ENCODE measurements around the gene CYTH3. TPM values are rescaled to one million over a fixed set of nuclear protein-coding genes. Genes with fewer than 3 reads are reported as not detected.

Gene CYTH3
- total RNA-seq, 1 donor from 2014 or later = 27.5 TPM

GRCh38 chr7:6146666-6147065, 125.8 kb downstream of the CYTH3 start:
- Histone ChIP-seq H3K9me3 (no peaks in the 10 kb centered on the region), H3K4me3 (no peak overlapping the region), H3K4me1 (no peaks in the 10 kb centered on the region), H3K27me3 (no peaks in the 10 kb centered on the region), H3K27ac (no peak overlapping the region), H3K36me3 (peaks cover 95% of the 10 kb centered on the region)
- DNase-seq = no peak
- intact Hi-C loops (cut with DNase I) = no loop called here
- no peak for ATAC-seq
- TF ChIP-seq CTCF (IDR thresholded peaks at IDR 0.05) = no peak

DNA sequence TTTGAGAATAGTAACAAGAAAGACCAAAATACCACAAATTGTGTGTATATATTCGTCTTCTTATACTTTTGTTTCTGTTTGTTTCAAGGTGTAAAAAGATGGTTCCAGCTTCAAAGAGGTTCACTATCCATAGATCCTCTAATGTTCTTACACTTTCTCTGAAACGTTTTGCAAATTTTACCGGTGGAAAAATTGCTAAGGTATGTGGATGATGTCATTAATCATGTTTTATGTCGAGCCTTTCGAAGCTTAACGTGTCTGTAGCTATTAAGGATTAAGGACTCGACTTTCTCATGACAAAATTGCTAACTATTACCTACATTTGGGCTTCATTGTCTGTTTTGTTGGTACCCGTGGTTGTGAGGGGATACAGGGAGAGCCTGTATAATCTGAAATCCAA, 128.4 kb downstream of the CYTH3 start:
- Histone ChIP-seq H3K27ac (no peak overlapping the region), H3K4me1 (no peaks in the 10 kb centered on the region), H3K4me3 (no peak overlapping the region), H3K27me3 (no peaks in the 10 kb centered on the region), H3K9me3 (no peaks in the 10 kb centered on the region), H3K36me3 (peaks cover 96% of the 10 kb centered on the region)
- no peak for ATAC-seq
- no peak for DNase-seq
- no peak for TF ChIP-seq CTCF (IDR thresholded peaks at IDR 0.05)
- intact Hi-C loops (cut with DNase I) = no loop called here

GRCh38 chr7:6142871-6143380, 129.5 kb downstream of the CYTH3 start:
- peaks cover 89% of the 10 kb centered on the region for H3K36me3 ChIP-seq
- H3K9me3 ChIP-seq = no peaks in the 10 kb centered on the region
- no peaks in the 10 kb centered on the region for H3K4me1 ChIP-seq
- DNase-seq (no peak), ATAC-seq (no peak)
- H3K27ac ChIP-seq = no peak overlapping the region
- intact Hi-C loops (cut with DNase I) = no loop called here
- no peak overlapping the region for H3K4me3 ChIP-seq
- TF ChIP-seq CTCF (IDR thresholded peaks at IDR 0.05) = no peak
- no peaks in the 10 kb centered on the region for H3K27me3 ChIP-seq

DNA sequence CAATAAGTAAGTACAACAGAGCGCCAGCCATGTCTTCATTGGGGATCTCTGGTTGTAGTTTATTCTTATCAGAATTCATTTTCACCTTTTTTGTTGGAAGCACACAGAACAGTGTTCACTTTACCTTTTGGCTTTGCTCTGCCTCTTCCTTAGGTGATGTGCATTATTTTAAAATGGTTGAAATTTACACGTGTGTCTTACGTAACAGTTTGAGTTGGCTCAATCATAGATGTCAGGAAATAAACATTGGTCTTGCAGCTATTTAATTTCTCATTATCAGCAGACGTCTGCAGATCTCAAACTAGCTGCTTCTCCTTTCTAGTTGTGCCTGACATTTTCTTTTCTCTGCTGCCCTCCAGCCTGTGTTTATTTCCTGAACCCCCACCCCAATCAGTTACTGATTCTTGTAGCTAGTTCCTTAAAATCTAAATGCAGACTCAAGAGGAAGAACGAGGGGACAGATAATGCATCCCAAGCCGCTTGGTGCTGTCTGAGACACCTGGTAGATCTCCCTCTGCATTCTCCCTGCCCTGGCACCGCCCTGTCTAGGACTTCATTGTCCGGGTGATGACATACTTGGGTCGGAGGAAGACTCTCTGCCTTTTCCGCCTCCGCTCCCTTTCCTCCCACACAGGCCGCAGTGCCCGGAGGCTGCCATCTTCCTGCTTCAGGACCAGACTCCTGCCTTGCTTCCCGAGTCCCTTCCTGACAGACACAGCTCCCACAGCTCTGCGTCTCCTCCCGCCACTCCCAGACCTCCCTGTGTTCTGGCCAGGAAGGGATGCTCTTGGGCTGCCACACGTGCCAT, 133.0 kb downstream of the CYTH3 start:
- Histone ChIP-seq H3K9me3 (no peaks in the 10 kb centered on the region), H3K4me3 (no peak overlapping the region), H3K27ac (no peak overlapping the region), H3K27me3 (no peaks in the 10 kb centered on the region), H3K36me3 (peaks cover 78% of the 10 kb centered on the region), H3K4me1 (no peaks in the 10 kb centered on the region)
- ATAC-seq (peak; percentile 65), DNase-seq (no peak)
- TF ChIP-seq CTCF (IDR thresholded peaks at IDR 0.05) = no peak
- intact Hi-C loops (cut with DNase I) = no loop called here

GRCh38 chr7:6136475-6136874, 135.9 kb downstream of the CYTH3 start:
- H3K27ac ChIP-seq = no peak overlapping the region
- DNase-seq = no peak
- H3K9me3 ChIP-seq = no peaks in the 10 kb centered on the region
- no peaks in the 10 kb centered on the region for H3K4me1 ChIP-seq
- intact Hi-C loops (cut with DNase I) = no loop called here
- ATAC-seq = no peak
- TF ChIP-seq CTCF (IDR thresholded peaks at IDR 0.05) = no peak
- no peak overlapping the region for H3K4me3 ChIP-seq
- H3K27me3 ChIP-seq = no peaks in the 10 kb centered on the region
- H3K36me3 ChIP-seq = peaks cover 58% of the 10 kb centered on the region

All from upper lobe of right lung (tissue), 1 donor.